Upper lobe of left lung (tissue), 4 donors: Measurements from ENCODE around the gene SFT2D1.

Source experiments
- CTCF ChIP-seq, 6 experiments: fragments of 450-650 bp in 4 of 6; fragments of 200-600 bp in 2 of 6; sonication (generic) in 2 of 6; IDR thresholded peaks; one replicate each; pipeline ENCODE4 v1.5.1; 2016 to 2019; ENCODE audit warnings: antibody characterized with exemption in 6 of 6
- POLR2AphosphoS5 ChIP-seq, 2 donors: sonication (generic); formaldehyde crosslinking; IDR thresholded peaks; one replicate each; pipeline ENCODE4 v1.5.1; 2017; ENCODE audit warnings: antibody characterized with exemption in 2 of 2

- TF ChIP-seq CTCF (IDR thresholded peaks at IDR 0.05) (no peak), POLR2AphosphoS5 (IDR thresholded peaks at IDR 0.05) (no peak)
Observed at GRCh38 chr6:166317261-166318212, 24.8 kb downstream of the SFT2D1 start.
